GM23338 (cell line): ENCODE data around the gene DIP2B. TPM values are rescaled to one million over a fixed set of nuclear protein-coding genes. Genes with fewer than 3 reads are reported as not detected.

ENCODE experiments used
- ATAC-seq: fragments of 200-7000 bp; cut with Tn5 transposase; 3 replicates; pipeline ENCODE4 v1.9.1; 2020
- DNase-seq: peaks from one replicate; pipeline ENCODE4 v3.0.0-alpha.2; 2015; ENCODE audit warnings: low spot score
- H2AFZ ChIP-seq: fragments of 200-600 bp; sonication (generic); 2 replicates; pipeline ENCODE4 v1.8.0; 2016; ENCODE audit warnings: antibody characterized with exemption, mild to moderate bottlenecking, moderate library complexity
- H3F3A ChIP-seq: fragments of 200-600 bp; sonication (generic); replicated peaks from 2 replicates; pipeline ENCODE4 v1.8.0; 2017; ENCODE audit warnings: antibody characterized with exemption, mixed run types, low read depth
- H3K27ac ChIP-seq: fragments of 200-600 bp; sonication (generic); 2 replicates; pipeline ENCODE4 v1.6.1; 2016; ENCODE audit warnings: low read depth
- H3K27me3 ChIP-seq: fragments of 200-600 bp; sonication (generic); 2 replicates; pipeline ENCODE4 v1.8.0; 2016; ENCODE audit warnings: mild to moderate bottlenecking, mixed run types, moderate library complexity; ENCODE audit not compliant: insufficient read depth
- H3K36me3 ChIP-seq: fragments of 200-600 bp; sonication (generic); 2 replicates; pipeline ENCODE4 v1.8.0; 2016; ENCODE audit warnings: mild to moderate bottlenecking; ENCODE audit not compliant: insufficient read depth
- H3K4me1 ChIP-seq: fragments of 200-600 bp; sonication (generic); 2 replicates; pipeline ENCODE4 v1.8.0; 2016; ENCODE audit warnings: mild to moderate bottlenecking, moderate library complexity; ENCODE audit not compliant: insufficient read depth
- H3K4me2 ChIP-seq: fragments of 200-600 bp; sonication (generic); 2 replicates; pipeline ENCODE4 v1.7.1; 2017; ENCODE audit warnings: mixed run types
- H3K4me3 ChIP-seq: fragments of 200-600 bp; sonication (generic); 2 replicates; pipeline ENCODE4 v1.6.1; 2016; ENCODE audit warnings: mixed run types
- H3K79me2 ChIP-seq: fragments of 200-600 bp; sonication (generic); replicated peaks from 2 replicates; pipeline ENCODE4 v1.8.0; 2017; ENCODE audit warnings: mild to moderate bottlenecking; ENCODE audit not compliant: insufficient read depth
- H3K9me2 ChIP-seq: fragments of 200-600 bp; sonication (generic); 2 replicates; pipeline ENCODE4 v1.8.0; 2017; ENCODE audit not compliant: insufficient read depth
- H4K20me1 ChIP-seq: fragments of 200-600 bp; sonication (generic); replicated peaks from 2 replicates; pipeline ENCODE4 v1.8.0; 2017; ENCODE audit warnings: mild to moderate bottlenecking; ENCODE audit not compliant: insufficient read depth
- H3K27ac Mint-ChIP-seq: 2 replicates; pipeline ENCODE4 v1.8.0; 2020; ENCODE audit warnings: inconsistent platforms, mild to moderate bottlenecking, moderate library complexity, mixed read lengths
- H3K27me3 Mint-ChIP-seq: 3 replicates; pipeline ENCODE4 v1.8.0; 2022; ENCODE audit warnings: low read depth, mild to moderate bottlenecking, moderate library complexity, mixed read lengths, inconsistent platforms; ENCODE audit not compliant: insufficient read depth, poor library complexity
- H3K36me3 Mint-ChIP-seq: 3 replicates; pipeline ENCODE4 v1.8.0; 2021; ENCODE audit warnings: low read depth, mild to moderate bottlenecking, inconsistent platforms, moderate library complexity, mixed read lengths
- H3K4me1 Mint-ChIP-seq: 3 replicates; pipeline ENCODE4 v1.8.0; 2020; ENCODE audit warnings: mild to moderate bottlenecking, inconsistent platforms, mixed read lengths
- H3K4me3 Mint-ChIP-seq: 3 replicates; pipeline ENCODE4 v1.8.0; 2021; ENCODE audit warnings: moderate library complexity, mild to moderate bottlenecking, inconsistent platforms, mixed read lengths
- H3K9me3 Mint-ChIP-seq: 3 replicates; pipeline ENCODE4 v1.8.0; 2020; ENCODE audit warnings: moderate library complexity, mild to moderate bottlenecking, inconsistent platforms, mixed read lengths
- CREB1 ChIP-seq: fragments of 250-450 bp; sonication (Bioruptor Pico); IDR thresholded peaks from 2 replicates; pipeline ENCODE4 v1.5.0; 2020; ENCODE audit warnings: low read depth, mild to moderate bottlenecking, moderate library complexity
- EZH2 ChIP-seq: fragments of 200-600 bp; sonication (generic); IDR thresholded peaks from one replicate; pipeline ENCODE4 v1.8.0; 2017; ENCODE audit warnings: antibody characterized with exemption, mild to moderate bottlenecking, low read depth; ENCODE audit not compliant: unreplicated experiment
- EZH2phosphoT487 ChIP-seq: fragments of 200-600 bp; sonication (generic); IDR thresholded peaks from one replicate; pipeline ENCODE4 v1.8.1; 2018; ENCODE audit warnings: antibody characterized with exemption; ENCODE audit not compliant: unreplicated experiment
- JUNB ChIP-seq: IDR thresholded peaks from one replicate; pipeline ENCODE4 v1.6.1; 2016; ENCODE audit warnings: antibody characterized with exemption; ENCODE audit not compliant: unreplicated experiment
- NANOG ChIP-seq: IDR thresholded peaks from 2 replicates; pipeline ENCODE4 v1.6.1; 2016; ENCODE audit warnings: antibody characterized with exemption, borderline replicate concordance
- POLR2AphosphoS5 ChIP-seq: IDR thresholded peaks from 2 replicates; pipeline ENCODE4 v1.6.1; 2016; ENCODE audit warnings: antibody characterized with exemption, low read depth
- STAT1 ChIP-seq: IDR thresholded peaks from one replicate; pipeline ENCODE4 v1.6.1; 2016; ENCODE audit warnings: antibody characterized with exemption; ENCODE audit not compliant: unreplicated experiment
- ZNF114 ChIP-seq: fragments of 250-450 bp; sonication (Bioruptor Pico); IDR thresholded peaks from 2 replicates; pipeline ENCODE4 v1.5.0; 2020; ENCODE audit warnings: mild to moderate bottlenecking, moderate library complexity
- ZNF331 ChIP-seq: fragments of 250-450 bp; sonication (Bioruptor Pico); IDR thresholded peaks from 2 replicates; pipeline ENCODE4 v1.5.0; 2020; ENCODE audit warnings: low read depth, mild to moderate bottlenecking, moderate library complexity
- polyA plus RNA-seq: library from polyadenylated mRNA; unstranded; fragments of >200 nt; fragmentation: Nextera tagmentation; extraction: Ambion mirVana; gene quantifications from 2 replicates; pipeline ENCODE4 v1.2.1, GENCODE V29; 2016
- total RNA-seq: library from RNA; depleted of rRNA; stranded (reverse); fragments of >200 nt; shearing (Covaris generic); gene quantifications from 2 replicates; pipeline ENCODE4 v1.2.3, GENCODE V29; 2014
- TF ChIP-seq, protein P1 (sequence below): fragments of 250-450 bp; sonication (Bioruptor Pico); IDR thresholded peaks from 2 replicates; pipeline ENCODE4 v1.5.0; 2020; ENCODE audit warnings: mild to moderate bottlenecking, moderate library complexity
- TF ChIP-seq, protein P2 (sequence below): IDR thresholded peaks from 2 replicates; pipeline ENCODE4 v1.6.1; 2016; ENCODE audit warnings: antibody characterized with exemption
- TF ChIP-seq, protein P3 (sequence below): IDR thresholded peaks from one replicate; pipeline ENCODE4 v1.6.1; 2018; ENCODE audit warnings: antibody characterized with exemption; ENCODE audit not compliant: unreplicated experiment

The DIP2B gene
- total and polyA plus RNA-seq, 2 experiments from 2014 or later = 8.0 to 36.4 TPM

DNA sequence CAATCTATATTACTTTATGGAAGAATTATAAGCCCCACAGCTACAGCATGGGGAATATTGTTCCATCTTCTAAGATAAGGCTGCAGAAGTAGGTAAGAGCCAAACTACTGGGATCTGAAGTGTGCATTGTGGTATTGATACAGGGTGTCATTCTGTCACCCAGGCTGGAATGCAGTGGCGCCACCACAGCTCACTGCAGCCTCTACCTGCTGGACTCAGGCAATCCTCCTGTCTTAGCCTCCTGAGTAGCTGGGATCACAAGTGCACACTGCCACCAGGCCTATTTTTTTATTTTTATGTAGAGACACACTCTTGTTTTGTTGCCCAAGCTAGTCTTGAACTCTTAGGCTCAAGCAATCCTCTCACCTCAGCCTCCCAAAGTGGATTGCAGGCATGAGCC, 21.3 kb upstream of the DIP2B start:
- H3K4me2 ChIP-seq = no peak overlapping the region
- no peak for TF ChIP-seq EZH2phosphoT487
- 0 out of 2 replicates have a peak, but pooled peaks cover 4% of the 10 kb centered on the region for H3K4me1 ChIP-seq
- no peak overlapping the region for H3K4me3 ChIP-seq
- peaks cover 11% of the 10 kb centered on the region; the same call in 2 of the 3 replicates for H3K4me1 Mint-ChIP-seq
- no peak for DNase-seq
- H3K79me2 ChIP-seq = no peaks in the 10 kb centered on the region
- H2AFZ ChIP-seq = no peak overlapping the region
- H3K36me3 Mint-ChIP-seq = no peaks in the 10 kb centered on the region; the same call in 2 of the 3 replicates
- no peak overlapping the region for H3K27ac ChIP-seq
- no peaks in the 10 kb centered on the region for H4K20me1 ChIP-seq
- no peak for ATAC-seq
- H3F3A ChIP-seq = no peaks in the 10 kb centered on the region
- H3K36me3 ChIP-seq = peaks cover 6% of the 10 kb centered on the region; the same call in 1 of the 2 replicates
- no peaks in the 10 kb centered on the region for H3K9me3 Mint-ChIP-seq
- H3K27ac Mint-ChIP-seq = no peak overlapping the region
- no peak overlapping the region for H3K4me3 Mint-ChIP-seq
- no peaks in the 10 kb centered on the region for H3K27me3 ChIP-seq
- peaks cover 2% of the 10 kb centered on the region for H3K27me3 Mint-ChIP-seq
- no peaks in the 10 kb centered on the region for H3K9me2 ChIP-seq

DNA sequence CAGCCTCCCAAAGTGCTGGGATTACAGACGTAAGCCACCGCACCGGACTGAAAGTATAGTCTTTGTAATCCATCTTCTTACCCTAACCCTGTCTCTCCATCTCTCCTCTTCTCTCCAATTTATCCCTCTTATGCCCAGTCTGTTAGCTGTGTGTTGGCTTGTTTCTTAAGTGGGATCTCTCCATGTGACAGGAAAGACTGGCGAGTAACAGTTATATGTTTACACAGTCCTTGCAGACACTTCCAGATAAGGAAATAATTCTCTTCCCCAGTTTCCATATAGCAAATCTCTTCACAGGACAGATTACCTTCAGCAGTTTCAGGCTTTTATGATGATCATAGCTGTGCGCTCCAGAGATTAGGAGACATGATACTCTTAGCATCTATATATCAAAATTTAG, 16.0 kb upstream of the DIP2B start:
- Histone ChIP-seq H3K4me3 (no peak overlapping the region), H3K4me2 (no peak overlapping the region), H3K36me3 (peaks cover 10% of the 10 kb centered on the region; the same call in 1 of the 2 replicates), H3K79me2 (no peaks in the 10 kb centered on the region), H3K9me2 (no peaks in the 10 kb centered on the region), H3K27me3 (no peaks in the 10 kb centered on the region), H4K20me1 (no peaks in the 10 kb centered on the region), H3K27ac (no peak overlapping the region), H2AFZ (no peak overlapping the region), H3K4me1 (no peaks in the 10 kb centered on the region), H3F3A (no peaks in the 10 kb centered on the region)
- ATAC-seq = no peak
- Mint-ChIP-seq H3K4me1 (no peaks in the 10 kb centered on the region), H3K9me3 (peaks cover 35% of the 10 kb centered on the region), H3K27me3 (peaks cover 5% of the 10 kb centered on the region), H3K4me3 (no peak overlapping the region), H3K27ac (no peak overlapping the region), H3K36me3 (peaks cover 22% of the 10 kb centered on the region; the same call in 2 of the 3 replicates)
- DNase-seq = no peak
- no peak for TF ChIP-seq ZNF331 (CRISPR knock-in tag)
- TF ChIP-seq EZH2 = no peak
- no peak for TF ChIP-seq STAT1
- TF ChIP-seq ZNF114 (CRISPR knock-in tag) = no peak
- TF ChIP-seq EZH2phosphoT487 = no peak
- TF ChIP-seq, protein P1, sequence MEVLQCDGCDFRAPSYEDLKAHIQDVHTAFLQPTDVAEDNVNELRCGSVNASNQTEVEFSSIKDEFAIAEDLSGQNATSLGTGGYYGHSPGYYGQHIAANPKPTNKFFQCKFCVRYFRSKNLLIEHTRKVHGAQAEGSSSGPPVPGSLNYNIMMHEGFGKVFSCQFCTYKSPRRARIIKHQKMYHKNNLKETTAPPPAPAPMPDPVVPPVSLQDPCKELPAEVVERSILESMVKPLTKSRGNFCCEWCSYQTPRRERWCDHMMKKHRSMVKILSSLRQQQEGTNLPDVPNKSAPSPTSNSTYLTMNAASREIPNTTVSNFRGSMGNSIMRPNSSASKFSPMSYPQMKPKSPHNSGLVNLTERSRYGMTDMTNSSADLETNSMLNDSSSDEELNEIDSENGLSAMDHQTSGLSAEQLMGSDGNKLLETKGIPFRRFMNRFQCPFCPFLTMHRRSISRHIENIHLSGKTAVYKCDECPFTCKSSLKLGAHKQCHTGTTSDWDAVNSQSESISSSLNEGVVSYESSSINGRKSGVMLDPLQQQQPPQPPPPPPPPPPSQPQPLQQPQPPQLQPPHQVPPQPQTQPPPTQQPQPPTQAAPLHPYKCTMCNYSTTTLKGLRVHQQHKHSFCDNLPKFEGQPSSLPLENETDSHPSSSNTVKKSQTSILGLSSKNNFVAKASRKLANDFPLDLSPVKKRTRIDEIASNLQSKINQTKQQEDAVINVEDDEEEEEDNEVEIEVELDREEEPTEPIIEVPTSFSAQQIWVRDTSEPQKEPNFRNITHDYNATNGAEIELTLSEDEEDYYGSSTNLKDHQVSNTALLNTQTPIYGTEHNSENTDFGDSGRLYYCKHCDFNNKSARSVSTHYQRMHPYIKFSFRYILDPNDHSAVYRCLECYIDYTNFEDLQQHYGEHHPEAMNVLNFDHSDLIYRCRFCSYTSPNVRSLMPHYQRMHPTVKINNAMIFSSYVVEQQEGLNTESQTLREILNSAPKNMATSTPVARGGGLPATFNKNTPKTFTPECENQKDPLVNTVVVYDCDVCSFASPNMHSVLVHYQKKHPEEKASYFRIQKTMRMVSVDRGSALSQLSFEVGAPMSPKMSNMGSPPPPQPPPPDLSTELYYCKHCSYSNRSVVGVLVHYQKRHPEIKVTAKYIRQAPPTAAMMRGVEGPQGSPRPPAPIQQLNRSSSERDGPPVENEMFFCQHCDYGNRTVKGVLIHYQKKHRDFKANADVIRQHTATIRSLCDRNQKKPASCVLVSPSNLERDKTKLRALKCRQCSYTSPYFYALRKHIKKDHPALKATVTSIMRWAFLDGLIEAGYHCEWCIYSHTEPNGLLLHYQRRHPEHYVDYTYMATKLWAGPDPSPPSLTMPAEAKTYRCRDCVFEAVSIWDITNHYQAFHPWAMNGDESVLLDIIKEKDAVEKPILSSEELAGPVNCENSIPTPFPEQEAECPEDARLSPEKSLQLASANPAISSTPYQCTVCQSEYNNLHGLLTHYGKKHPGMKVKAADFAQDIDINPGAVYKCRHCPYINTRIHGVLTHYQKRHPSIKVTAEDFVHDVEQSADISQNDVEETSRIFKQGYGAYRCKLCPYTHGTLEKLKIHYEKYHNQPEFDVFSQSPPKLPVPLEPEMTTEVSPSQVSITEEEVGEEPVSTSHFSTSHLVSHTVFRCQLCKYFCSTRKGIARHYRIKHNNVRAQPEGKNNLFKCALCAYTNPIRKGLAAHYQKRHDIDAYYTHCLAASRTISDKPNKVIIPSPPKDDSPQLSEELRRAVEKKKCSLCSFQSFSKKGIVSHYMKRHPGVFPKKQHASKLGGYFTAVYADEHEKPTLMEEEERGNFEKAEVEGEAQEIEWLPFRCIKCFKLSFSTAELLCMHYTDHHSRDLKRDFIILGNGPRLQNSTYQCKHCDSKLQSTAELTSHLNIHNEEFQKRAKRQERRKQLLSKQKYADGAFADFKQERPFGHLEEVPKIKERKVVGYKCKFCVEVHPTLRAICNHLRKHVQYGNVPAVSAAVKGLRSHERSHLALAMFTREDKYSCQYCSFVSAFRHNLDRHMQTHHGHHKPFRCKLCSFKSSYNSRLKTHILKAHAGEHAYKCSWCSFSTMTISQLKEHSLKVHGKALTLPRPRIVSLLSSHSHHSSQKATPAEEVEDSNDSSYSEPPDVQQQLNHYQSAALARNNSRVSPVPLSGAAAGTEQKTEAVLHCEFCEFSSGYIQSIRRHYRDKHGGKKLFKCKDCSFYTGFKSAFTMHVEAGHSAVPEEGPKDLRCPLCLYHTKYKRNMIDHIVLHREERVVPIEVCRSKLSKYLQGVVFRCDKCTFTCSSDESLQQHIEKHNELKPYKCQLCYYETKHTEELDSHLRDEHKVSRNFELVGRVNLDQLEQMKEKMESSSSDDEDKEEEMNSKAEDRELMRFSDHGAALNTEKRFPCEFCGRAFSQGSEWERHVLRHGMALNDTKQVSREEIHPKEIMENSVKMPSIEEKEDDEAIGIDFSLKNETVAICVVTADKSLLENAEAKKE (CRISPR knock-in tag) = no peak
- no peak for TF ChIP-seq NANOG
- TF ChIP-seq, protein P2, sequence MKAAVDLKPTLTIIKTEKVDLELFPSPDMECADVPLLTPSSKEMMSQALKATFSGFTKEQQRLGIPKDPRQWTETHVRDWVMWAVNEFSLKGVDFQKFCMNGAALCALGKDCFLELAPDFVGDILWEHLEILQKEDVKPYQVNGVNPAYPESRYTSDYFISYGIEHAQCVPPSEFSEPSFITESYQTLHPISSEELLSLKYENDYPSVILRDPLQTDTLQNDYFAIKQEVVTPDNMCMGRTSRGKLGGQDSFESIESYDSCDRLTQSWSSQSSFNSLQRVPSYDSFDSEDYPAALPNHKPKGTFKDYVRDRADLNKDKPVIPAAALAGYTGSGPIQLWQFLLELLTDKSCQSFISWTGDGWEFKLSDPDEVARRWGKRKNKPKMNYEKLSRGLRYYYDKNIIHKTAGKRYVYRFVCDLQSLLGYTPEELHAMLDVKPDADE = no peak
- TF ChIP-seq JUNB = no peak
- TF ChIP-seq, protein P3, sequence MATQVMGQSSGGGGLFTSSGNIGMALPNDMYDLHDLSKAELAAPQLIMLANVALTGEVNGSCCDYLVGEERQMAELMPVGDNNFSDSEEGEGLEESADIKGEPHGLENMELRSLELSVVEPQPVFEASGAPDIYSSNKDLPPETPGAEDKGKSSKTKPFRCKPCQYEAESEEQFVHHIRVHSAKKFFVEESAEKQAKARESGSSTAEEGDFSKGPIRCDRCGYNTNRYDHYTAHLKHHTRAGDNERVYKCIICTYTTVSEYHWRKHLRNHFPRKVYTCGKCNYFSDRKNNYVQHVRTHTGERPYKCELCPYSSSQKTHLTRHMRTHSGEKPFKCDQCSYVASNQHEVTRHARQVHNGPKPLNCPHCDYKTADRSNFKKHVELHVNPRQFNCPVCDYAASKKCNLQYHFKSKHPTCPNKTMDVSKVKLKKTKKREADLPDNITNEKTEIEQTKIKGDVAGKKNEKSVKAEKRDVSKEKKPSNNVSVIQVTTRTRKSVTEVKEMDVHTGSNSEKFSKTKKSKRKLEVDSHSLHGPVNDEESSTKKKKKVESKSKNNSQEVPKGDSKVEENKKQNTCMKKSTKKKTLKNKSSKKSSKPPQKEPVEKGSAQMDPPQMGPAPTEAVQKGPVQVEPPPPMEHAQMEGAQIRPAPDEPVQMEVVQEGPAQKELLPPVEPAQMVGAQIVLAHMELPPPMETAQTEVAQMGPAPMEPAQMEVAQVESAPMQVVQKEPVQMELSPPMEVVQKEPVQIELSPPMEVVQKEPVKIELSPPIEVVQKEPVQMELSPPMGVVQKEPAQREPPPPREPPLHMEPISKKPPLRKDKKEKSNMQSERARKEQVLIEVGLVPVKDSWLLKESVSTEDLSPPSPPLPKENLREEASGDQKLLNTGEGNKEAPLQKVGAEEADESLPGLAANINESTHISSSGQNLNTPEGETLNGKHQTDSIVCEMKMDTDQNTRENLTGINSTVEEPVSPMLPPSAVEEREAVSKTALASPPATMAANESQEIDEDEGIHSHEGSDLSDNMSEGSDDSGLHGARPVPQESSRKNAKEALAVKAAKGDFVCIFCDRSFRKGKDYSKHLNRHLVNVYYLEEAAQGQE = no peak
- no peak for TF ChIP-seq CREB1 (CRISPR knock-in tag)
- TF ChIP-seq POLR2AphosphoS5 = no peak
